ENCODE measurements around the gene RIOK2. TPM values are rescaled to one million over a fixed set of nuclear protein-coding genes. Genes with fewer than 3 reads are reported as not detected.
"Not testable (repeated sequence)": the region's sequence is repeated elsewhere in the genome, so short reads cannot be mapped to it uniquely, and the experiment has no call there.

RIOK2 gene
- total RNA-seq, 2 donors from 2014 or later = 16.2 to 20.5 TPM

DNA sequence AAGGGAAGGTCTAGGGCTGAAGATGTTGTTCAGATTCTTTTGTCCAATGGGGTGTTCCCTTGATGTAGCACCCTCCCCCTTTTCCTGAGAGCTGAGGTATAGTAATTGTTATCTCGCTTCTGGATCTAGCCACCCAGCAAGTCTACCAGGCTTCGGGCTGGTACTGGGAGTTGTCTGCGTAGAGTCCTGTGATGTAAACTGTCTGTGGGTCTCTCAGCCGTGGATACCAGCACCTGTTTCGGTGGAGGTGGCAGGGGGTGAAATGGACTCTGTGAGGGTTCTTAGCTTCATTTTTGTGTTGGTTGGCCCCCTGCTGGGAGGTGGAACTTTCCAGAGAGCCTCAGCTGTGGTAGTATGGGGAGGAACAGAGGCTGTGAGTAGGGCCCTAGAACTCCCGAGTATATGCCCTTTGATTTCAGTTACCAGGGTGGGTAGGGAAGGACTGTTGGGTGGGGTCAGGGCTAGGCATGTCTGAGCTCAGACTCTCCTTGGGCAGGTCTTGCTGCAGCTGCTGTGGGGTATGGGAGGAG is 25.2 kb upstream of the RIOK2 start:
- Histone ChIP-seq H3K27me3 (replicated peaks; ENCODE audit: insufficient read depth) (no peaks in the 10 kb centered on the region), H3K9me3 (no peaks in the 10 kb centered on the region), H3K4me1 (replicated peaks) (no peaks in the 10 kb centered on the region), H3K4me3 (no peak overlapping the region), H3K36me3 (no peaks in the 10 kb centered on the region), H3K27ac (no peak overlapping the region)
- DNase-seq (ENCODE audit: low spot score) = no peak
- no peak for TF ChIP-seq POLR2AphosphoS5 (IDR thresholded peaks at IDR 0.05)
- TF ChIP-seq CTCF (IDR thresholded peaks at IDR 0.05) = no peak
- TF ChIP-seq POLR2A (IDR thresholded peaks at IDR 0.05) = no peak
- 90% methylated on average over 6 of the region's 6 CpGs for WGBS
- intact Hi-C loops (cut with DNase I) = no loop called here

DNA sequence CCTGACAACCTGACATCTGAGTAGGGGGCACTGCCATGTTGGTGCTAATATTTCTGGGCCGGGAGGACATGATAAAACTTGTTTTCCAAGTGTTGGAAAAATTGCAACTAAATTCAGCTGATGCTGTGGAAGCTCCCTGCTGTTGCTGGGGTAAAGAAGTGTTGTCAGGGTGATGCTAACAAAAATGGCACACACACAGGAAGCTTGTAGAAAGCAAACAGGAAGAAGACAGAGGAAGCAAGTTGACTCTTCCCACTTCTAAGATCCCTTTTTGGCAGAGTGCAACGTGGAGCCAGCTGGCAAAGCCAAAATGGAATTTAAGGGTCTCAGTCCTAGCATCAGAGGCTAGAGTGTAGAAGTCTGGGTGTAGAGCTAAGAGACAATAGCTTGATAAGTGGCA is 11.3 kb upstream of the RIOK2 start:
- TF ChIP-seq POLR2A (IDR thresholded peaks at IDR 0.05) (no peak), POLR2AphosphoS5 (IDR thresholded peaks at IDR 0.05) (no peak), CTCF (IDR thresholded peaks at IDR 0.05) (no peak)
- intact Hi-C loops (cut with DNase I) = no loop called here
- H3K27me3 ChIP-seq (replicated peaks; ENCODE audit: insufficient read depth) = no peaks in the 10 kb centered on the region
- no peak for DNase-seq (ENCODE audit: low spot score)
- H3K36me3 ChIP-seq = no peaks in the 10 kb centered on the region
- no peak overlapping the region for H3K4me3 ChIP-seq
- no peaks in the 10 kb centered on the region for H3K9me3 ChIP-seq
- no peaks in the 10 kb centered on the region for H3K4me1 ChIP-seq (replicated peaks)
- H3K27ac ChIP-seq = no peak overlapping the region
- whole genome bisulfite sequencing = 27% methylated on average over 2 of the region's 2 CpGs

DNA sequence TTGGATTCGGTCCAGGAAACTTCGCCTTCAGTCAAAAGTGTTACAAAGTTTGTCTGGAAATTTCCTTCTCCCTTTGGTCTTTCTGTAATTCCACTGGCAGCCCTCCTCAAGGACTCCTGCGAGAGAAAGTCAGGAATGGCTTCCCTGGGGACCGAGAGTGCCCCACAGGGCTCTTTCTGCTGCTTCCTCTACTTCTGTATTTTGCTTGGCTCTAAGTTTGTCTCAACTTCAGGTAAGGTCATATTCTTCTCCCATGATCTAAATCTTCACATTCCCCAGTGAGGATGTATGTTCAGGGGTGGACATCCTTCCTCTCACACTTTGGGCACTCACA is 10.3 kb upstream of the RIOK2 start:
- Histone ChIP-seq H3K4me3 (no peak overlapping the region), H3K9me3 (no peaks in the 10 kb centered on the region), H3K4me1 (replicated peaks) (no peaks in the 10 kb centered on the region), H3K27me3 (replicated peaks; ENCODE audit: insufficient read depth) (no peaks in the 10 kb centered on the region), H3K27ac (no peak overlapping the region), H3K36me3 (no peaks in the 10 kb centered on the region)
- no peak for DNase-seq (ENCODE audit: low spot score)
- intact Hi-C loops (cut with DNase I) = no loop called here
- TF ChIP-seq POLR2AphosphoS5 (IDR thresholded peaks at IDR 0.05) = no peak
- TF ChIP-seq POLR2A (IDR thresholded peaks at IDR 0.05) = no peak
- TF ChIP-seq CTCF (IDR thresholded peaks at IDR 0.05) = no peak
- 83% methylated on average over 4 of the region's 4 CpGs for WGBS

DNA sequence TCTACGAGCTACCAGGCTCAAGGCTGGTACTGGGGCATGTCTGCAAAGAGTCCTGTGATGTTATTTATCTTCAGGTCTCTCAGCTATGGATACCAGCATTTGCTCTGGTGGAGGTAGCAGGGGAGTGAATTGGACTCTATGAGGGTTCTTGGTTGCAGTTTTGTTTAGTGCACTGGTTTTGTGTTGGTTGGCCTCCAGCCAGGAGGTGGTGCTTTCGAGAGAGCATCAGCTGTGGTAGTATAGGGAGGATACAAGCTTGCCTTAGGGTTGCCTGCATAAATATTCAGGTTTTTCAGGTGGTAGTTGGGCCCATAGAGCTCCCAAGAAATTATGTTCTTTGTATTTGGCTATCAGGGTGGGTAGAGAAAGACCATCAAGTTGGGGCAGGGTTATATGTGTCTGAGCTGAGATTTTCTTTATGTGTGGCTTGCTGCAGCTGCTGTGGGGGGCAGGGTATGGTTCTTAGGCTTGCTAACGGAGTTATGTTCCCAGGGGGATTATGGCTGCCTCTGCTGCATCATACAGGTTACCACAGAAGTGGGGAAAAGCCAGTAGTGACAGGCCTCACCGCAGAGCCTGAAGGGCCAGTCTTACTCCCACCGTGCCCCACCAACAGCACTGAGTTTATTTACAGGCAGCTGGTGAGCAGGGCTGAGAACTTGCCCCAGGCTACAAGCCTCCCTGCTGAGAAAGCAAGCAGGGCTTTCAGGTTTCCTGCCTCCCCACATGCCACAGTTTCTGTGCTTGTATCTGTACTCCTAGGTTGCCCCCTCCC is 9.7 kb upstream of the RIOK2 start:
- WGBS = 60% methylated on average over 5 of the region's 5 CpGs
- no peaks in the 10 kb centered on the region for H3K36me3 ChIP-seq
- TF ChIP-seq POLR2A (IDR thresholded peaks at IDR 0.05) (no peak), CTCF (IDR thresholded peaks at IDR 0.05) (no peak), POLR2AphosphoS5 (IDR thresholded peaks at IDR 0.05) (no peak)
- no peaks in the 10 kb centered on the region for H3K9me3 ChIP-seq
- no peak overlapping the region for H3K27ac ChIP-seq
- H3K4me1 ChIP-seq (replicated peaks) = no peaks in the 10 kb centered on the region
- no peaks in the 10 kb centered on the region for H3K27me3 ChIP-seq (replicated peaks; ENCODE audit: insufficient read depth)
- no peak for DNase-seq (ENCODE audit: low spot score)
- intact Hi-C loops (cut with DNase I) = no loop called here
- no peak overlapping the region for H3K4me3 ChIP-seq

DNA sequence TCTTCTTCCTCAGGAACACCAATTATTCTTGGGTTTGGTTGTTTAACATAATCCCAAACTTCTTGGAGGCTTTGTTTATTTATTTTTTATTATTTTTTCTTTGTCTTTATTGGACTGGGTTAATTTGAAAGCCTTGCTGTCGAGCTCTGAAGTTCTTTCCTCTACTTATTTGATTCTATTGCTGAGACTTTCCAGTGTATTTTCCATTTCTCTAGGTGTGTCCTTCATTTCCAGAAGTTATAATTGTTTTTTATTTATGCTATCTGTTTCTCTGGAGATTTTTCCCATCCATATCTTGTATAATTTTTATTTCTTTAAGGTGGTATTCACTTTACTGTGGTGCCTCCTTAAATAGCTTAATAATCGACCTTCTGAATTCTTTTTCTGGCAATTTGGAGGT is 8.8 kb upstream of the RIOK2 start:
- DNase-seq (ENCODE audit: low spot score) = no peak
- WGBS = 86% methylated on average over 2 of the region's 2 CpGs
- Histone ChIP-seq H3K36me3 (no peaks in the 10 kb centered on the region), H3K27ac (no peak overlapping the region), H3K4me1 (replicated peaks) (no peaks in the 10 kb centered on the region), H3K4me3 (no peak overlapping the region), H3K27me3 (replicated peaks; ENCODE audit: insufficient read depth) (no peaks in the 10 kb centered on the region), H3K9me3 (no peaks in the 10 kb centered on the region)
- intact Hi-C loops (cut with DNase I) = no loop called here
- TF ChIP-seq POLR2AphosphoS5 (IDR thresholded peaks at IDR 0.05) (no peak), POLR2A (IDR thresholded peaks at IDR 0.05) (no peak), CTCF (IDR thresholded peaks at IDR 0.05) (no peak)

DNA sequence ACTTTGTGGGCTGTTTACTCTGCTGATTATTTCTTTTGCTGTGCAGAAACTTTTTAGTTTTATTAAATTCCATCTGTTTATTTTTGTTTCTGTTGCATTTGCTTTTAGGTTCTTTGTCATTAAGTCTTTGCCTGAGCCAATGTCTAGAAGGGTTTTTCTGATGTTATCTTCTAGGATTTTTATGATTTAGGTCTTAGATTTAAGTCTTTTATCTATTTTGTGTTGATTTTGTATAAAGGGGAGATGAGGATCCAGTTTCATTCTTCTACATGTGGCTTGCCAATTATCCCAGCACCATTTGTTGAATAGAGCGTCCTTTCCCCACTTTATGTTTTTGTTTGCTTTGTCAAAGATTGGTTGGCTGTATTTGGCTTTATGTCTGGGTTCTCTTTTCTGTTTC is 6.5 kb upstream of the RIOK2 start:
- H3K36me3 ChIP-seq; DNase-seq (ENCODE audit: low spot score); H3K27me3 ChIP-seq (replicated peaks; ENCODE audit: insufficient read depth); H3K4me1 ChIP-seq (replicated peaks); H3K9me3 ChIP-seq; H3K27ac ChIP-seq; H3K4me3 ChIP-seq: not testable (repeated sequence)
- 66% methylated on average over 1 of the region's 1 CpG for WGBS
- intact Hi-C loops (cut with DNase I) = loop anchor here (10.0 kb wide), 1 partner anchor 1585 kb away; the partner anchor contains the start of gene RGMB
